C4-2B (cell line): ENCODE measurements around the gene STPG3.

ENCODE experiments used
- H3K27ac ChIP-seq: fragments of 450-650 bp; 2 replicates; pipeline ENCODE4 v1.5.1; 2017
- ZFX ChIP-seq: fragments of 450-650 bp; IDR thresholded peaks from 2 replicates; pipeline ENCODE4 v1.6.1; 2017
- TF ChIP-seq, protein P1 (sequence below): fragments of 450-650 bp; conservative IDR thresholded peaks from 2 replicates; pipeline ENCODE4 v1.5.1; 2017; ENCODE audit warnings: mild to moderate bottlenecking

STPG3 gene

GRCh38 chr9:137247916-137248175, 3.2 kb upstream of the STPG3 start:
- TF ChIP-seq, protein P1, sequence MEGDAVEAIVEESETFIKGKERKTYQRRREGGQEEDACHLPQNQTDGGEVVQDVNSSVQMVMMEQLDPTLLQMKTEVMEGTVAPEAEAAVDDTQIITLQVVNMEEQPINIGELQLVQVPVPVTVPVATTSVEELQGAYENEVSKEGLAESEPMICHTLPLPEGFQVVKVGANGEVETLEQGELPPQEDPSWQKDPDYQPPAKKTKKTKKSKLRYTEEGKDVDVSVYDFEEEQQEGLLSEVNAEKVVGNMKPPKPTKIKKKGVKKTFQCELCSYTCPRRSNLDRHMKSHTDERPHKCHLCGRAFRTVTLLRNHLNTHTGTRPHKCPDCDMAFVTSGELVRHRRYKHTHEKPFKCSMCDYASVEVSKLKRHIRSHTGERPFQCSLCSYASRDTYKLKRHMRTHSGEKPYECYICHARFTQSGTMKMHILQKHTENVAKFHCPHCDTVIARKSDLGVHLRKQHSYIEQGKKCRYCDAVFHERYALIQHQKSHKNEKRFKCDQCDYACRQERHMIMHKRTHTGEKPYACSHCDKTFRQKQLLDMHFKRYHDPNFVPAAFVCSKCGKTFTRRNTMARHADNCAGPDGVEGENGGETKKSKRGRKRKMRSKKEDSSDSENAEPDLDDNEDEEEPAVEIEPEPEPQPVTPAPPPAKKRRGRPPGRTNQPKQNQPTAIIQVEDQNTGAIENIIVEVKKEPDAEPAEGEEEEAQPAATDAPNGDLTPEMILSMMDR, result no peak
- no peak for TF ChIP-seq ZFX

GRCh38 chr9:137250329-137251193, 525 bp upstream of the STPG3 start:
- H3K27ac ChIP-seq, result peak overlapping the region; percentile 11
- TF ChIP-seq, protein P1, result no peak
- TF ChIP-seq ZFX, result no peak; the same call in 1 of the 2 replicates

More at GRCh38 chr9:137247916-137248175, 3.2 kb upstream of the STPG3 start:
- no peak overlapping the region for H3K27ac ChIP-seq

- H3K27ac ChIP-seq, result no peak overlapping the region
- no peak for TF ChIP-seq ZFX
- TF ChIP-seq, protein P1, result no peak
Observed at GRCh38 chr9:137251490-137252268, 593 bp downstream of the STPG3 start.

DNA sequence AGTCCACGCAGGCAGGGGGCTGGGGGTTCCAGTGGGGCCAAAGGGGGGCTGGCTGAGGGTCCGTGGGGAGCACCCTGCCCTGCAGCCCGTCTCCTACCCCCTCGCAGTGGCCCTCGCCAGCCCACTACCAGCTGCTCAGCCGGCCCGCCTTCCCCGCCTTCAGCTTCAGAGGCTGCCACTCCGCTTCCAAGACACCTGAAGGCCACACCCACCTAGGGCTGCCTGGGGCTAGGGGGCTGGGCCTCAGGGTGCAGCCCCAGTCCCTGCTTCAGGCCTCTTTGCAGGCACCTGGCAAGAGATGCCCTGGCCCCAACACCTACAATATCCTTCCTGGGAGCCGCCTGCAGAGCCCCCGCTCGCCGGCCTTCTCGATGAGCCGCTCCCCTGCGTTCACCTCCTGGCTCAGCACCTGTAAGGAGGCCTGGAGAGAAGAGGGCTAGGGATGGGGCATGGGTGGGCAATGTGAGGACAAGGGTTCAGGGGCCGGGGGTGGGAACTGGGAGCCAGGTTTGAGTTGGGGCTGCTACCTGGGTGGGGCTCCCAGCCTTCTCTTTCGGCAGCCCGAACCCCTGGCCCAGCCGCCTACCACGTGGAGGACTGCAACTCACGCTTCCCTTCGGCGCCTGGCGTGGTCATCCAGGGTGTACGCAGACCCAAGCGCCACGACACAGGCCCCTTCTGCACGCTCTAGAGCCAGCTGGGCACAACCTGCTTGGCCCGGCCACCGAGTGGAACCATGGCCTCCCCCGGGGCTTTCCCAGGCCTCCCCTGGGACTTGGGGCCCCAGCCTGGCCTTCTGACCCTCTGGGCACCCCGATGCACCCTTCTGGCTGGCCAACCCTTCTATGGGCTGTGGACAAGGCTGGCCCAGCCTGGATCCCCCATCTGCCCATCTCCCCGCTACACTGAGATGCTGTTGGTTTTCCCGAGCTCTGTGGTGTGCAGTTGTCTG, 1.7 kb downstream of the STPG3 start:
- TF ChIP-seq, protein P1, result no peak
- no peak for TF ChIP-seq ZFX
- H3K27ac ChIP-seq, result no peak overlapping the region

DNA sequence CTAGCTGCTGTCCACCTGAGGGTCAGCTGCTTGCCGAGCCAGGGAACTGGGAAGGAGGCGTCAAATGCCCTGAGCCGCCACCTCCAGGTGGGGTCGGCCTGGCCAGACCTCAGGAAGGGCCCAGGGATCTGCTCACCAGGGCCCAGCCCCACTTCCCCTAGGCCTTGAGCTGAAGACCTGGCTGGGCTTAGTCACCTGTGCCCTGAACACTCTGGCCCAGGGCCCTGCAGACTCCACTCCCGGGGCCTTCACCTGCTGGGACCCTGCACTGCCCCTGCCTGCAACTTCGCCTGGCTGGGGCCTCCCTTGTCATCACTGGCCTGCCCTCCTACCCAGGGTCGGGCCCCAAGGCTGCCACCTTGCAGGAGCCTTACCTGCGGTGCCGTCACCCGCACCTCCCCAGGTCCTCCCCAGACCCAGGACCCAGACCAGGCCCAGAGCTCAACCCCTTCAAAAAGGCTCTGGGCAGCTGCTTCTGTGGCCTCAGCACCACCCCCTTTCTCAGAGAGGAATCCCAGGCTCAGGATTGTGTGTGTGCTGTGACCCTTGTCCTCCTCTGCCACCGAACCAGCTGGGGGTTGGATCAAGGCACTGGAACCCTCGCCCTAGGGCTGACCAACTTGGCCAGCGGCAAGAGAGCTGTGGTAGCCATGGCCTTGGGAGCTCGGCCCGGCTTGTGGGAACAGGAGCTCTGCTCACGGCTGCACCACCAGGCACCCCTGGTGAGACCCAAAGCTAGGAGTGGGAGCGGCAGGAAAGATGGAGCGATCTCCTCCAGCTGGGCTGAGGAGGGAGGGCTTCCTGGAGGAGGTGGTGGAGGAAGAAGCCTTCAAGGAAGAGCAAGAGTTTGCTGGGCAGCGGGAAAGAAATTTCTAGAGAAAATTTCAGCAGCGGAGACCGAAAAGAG, 2.9 kb downstream of the STPG3 start:
- TF ChIP-seq, protein P1, result no peak
- TF ChIP-seq ZFX, result no peak
- peak overlapping the region; percentile 90 for H3K27ac ChIP-seq

GRCh38 chr9:137254624-137255447, 3.8 kb downstream of the STPG3 start, which contains the start of gene NELFB:
NELFB (plus strand) TSS chr9:137255327.
- TF ChIP-seq, protein P1, result no peak
- TF ChIP-seq ZFX, result no peak
- H3K27ac ChIP-seq, result peak within 1 kb of the TSS; percentile 90
